NB4 (cell line): ENCODE results near the gene CST6.

Experiments
- CTCF ChIP-seq: IDR thresholded peaks from one replicate; pipeline ENCODE4 v1.5.1; 2012; ENCODE audit warnings: low read depth, low read length
- MAX ChIP-seq: IDR thresholded peaks from 2 replicates; pipeline ENCODE4 v1.6.1; 2011; ENCODE audit warnings: low read depth, low read length
- MYC ChIP-seq: IDR thresholded peaks from 2 replicates; pipeline ENCODE4 v1.6.1; 2011; ENCODE audit warnings: low read depth, low read length
- POLR2A ChIP-seq: IDR thresholded peaks from 2 replicates; pipeline ENCODE4 v1.6.1; 2011; ENCODE audit warnings: mild to moderate bottlenecking; ENCODE audit not compliant: insufficient read length; ENCODE audit errors: extremely low read depth

DNA sequence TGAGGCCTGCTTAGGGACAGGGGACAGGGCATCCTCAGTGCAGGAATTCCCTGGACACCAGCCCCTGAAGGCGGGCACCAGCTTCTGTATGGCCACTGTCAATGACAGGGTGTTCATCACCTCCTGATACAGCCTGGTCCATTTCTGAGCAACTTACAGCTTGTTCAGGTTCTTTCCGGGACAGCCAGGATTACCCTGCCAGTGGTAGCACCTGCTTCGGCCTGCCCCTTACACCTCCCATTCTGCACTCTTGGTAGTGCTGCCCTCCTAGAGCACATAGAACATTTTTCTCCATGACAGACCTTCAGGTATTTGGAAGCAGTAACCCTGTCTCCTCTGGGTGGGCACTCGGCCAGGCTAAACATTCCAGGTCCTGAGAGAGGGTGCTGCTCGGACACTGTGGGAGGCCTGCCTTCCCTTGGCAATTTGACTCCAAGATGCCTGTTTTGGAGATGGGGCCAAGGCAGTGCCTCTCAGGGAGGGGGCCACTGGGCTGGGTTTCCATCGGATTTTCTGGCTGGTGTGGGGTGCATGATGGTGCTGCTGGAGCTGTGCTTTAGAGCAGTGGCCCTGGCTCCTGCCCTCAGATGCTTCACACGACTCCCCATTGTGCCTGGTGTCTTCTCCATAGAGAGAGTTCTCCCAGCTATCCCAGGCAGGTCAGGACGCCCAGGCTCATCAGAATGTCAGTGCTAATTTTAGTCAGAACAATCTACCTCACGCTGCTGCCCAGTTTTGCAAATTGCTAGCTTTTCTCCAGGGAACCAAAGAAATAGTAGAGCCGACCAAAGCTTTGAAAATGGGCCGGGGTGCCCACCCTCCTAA, 35.9 kb downstream of the CST6 start:
- TF ChIP-seq CTCF, result no peak
- no peak for TF ChIP-seq POLR2A
- no peak for TF ChIP-seq MAX
- TF ChIP-seq MYC, result no peak
